Fibroblast of lung (primary cell): ENCODE data around the gene COG8.

ENCODE experiments used
- EZH2 ChIP-seq: IDR thresholded peaks from 2 replicates; pipeline ENCODE4 v1.5.1; 2012; ENCODE audit warnings: low read length, control low read depth, mild to moderate bottlenecking; ENCODE audit errors: missing control alignments
- TF ChIP-seq, protein P1 (sequence below), 2 donors: IDR thresholded peaks in 1 of 2; conservative IDR thresholded peaks in 1 of 2; 1 replicate in 1 of 2; 2 replicates in 1 of 2; pipeline ENCODE4 v1.5.1; 2011 to 2012; ENCODE audit warnings: low read length in 2 of 2, control low read depth in 1 of 2, inconsistent platforms in 1 of 2, low read depth in 1 of 2, mild to moderate bottlenecking in 1 of 2

DNA sequence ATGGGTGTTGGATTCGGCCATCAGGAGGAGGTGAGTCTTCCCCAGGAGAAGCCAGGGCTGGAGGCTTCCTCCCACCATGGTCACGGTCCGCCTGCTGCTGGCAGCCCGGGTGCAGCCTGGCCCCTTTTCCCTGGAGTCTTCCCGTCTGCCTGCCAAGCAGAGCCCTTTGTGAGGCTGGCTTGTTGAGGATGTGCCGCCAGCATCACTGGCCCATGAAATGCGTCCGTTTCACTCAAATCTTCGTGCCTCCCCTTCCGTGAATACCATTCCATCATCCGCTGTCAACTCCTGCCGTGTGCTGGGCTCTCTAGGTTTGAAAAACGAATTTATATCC, 18.7 kb downstream of the COG8 start:
- TF ChIP-seq, protein P1, sequence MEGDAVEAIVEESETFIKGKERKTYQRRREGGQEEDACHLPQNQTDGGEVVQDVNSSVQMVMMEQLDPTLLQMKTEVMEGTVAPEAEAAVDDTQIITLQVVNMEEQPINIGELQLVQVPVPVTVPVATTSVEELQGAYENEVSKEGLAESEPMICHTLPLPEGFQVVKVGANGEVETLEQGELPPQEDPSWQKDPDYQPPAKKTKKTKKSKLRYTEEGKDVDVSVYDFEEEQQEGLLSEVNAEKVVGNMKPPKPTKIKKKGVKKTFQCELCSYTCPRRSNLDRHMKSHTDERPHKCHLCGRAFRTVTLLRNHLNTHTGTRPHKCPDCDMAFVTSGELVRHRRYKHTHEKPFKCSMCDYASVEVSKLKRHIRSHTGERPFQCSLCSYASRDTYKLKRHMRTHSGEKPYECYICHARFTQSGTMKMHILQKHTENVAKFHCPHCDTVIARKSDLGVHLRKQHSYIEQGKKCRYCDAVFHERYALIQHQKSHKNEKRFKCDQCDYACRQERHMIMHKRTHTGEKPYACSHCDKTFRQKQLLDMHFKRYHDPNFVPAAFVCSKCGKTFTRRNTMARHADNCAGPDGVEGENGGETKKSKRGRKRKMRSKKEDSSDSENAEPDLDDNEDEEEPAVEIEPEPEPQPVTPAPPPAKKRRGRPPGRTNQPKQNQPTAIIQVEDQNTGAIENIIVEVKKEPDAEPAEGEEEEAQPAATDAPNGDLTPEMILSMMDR (conservative IDR thresholded peaks at IDR 0.05 in 1 of 2, IDR thresholded peaks at IDR 0.05 in 1 of 2; ENCODE audit: low read depth in 1 of 2, low read length in 2 of 2), result no peak
- no peak for TF ChIP-seq EZH2
